Heart left ventricle (tissue), 16 donors: ENCODE results near the gene MYO5C. TPM values are rescaled to one million over a fixed set of nuclear protein-coding genes. Genes with fewer than 3 reads are reported as not detected.

ENCODE experiments used
- ATAC-seq, 4 donors: fragments of 200-7000 bp; cut with Tn5 transposase; one replicate each; pipeline ENCODE4 v1.9.1; 2020 to 2022; ENCODE audit warnings: moderate library complexity in 4 of 4, mild to moderate bottlenecking in 3 of 4, moderate number of reproducible peaks in 1 of 4
- DNase-seq, 5 donors: peaks; one replicate each; pipeline ENCODE4 v3.0.0-alpha.2; 2020
- H3K27ac ChIP-seq, 12 donors: fragments of 200-600 bp; sonication (generic) in 4 of 12; one replicate each; pipeline versions ENCODE4 v1.5.0 to v1.8.0; 2016 to 2022; ENCODE audit warnings: mild to moderate bottlenecking in 2 of 12
- H3K27me3 ChIP-seq, 9 donors: fragments of 200-600 bp; sonication (generic) in 2 of 9; one replicate each; pipeline versions ENCODE4 v1.5.1 to v1.8.0; 2016 to 2022; ENCODE audit warnings: mild to moderate bottlenecking in 3 of 9
- H3K36me3 ChIP-seq, 9 donors: fragments of 200-600 bp; sonication (generic) in 2 of 9; one replicate each; pipeline versions ENCODE4 v1.5.0 to v1.8.0; 2018 to 2022; ENCODE audit warnings: mild to moderate bottlenecking in 2 of 9
- H3K4me1 ChIP-seq, 12 donors: fragments of 200-600 bp; sonication (generic) in 4 of 12; one replicate each; pipeline versions ENCODE4 v1.5.0 to v1.8.0; 2016 to 2022; ENCODE audit warnings: mild to moderate bottlenecking in 3 of 12
- H3K4me3 ChIP-seq, 12 donors: fragments of 200-600 bp; sonication (generic) in 4 of 12; one replicate each; pipeline versions ENCODE4 v1.5.0 to v1.8.0; 2017 to 2022; ENCODE audit warnings: mild to moderate bottlenecking in 9 of 12, moderate library complexity in 4 of 12
- H3K9me3 ChIP-seq, 12 donors: fragments of 200-600 bp; sonication (generic) in 4 of 12; one replicate each; pipeline versions ENCODE4 v1.5.0 to v1.8.0; 2016 to 2022; ENCODE audit warnings: mild to moderate bottlenecking in 1 of 12
- POLR2A ChIP-seq, 2 donors: fragments of 450-650 bp; IDR thresholded peaks; one replicate each; pipeline ENCODE4 v1.6.1; 2017; ENCODE audit warnings: antibody characterized with exemption in 2 of 2, mild to moderate bottlenecking in 2 of 2, moderate library complexity in 2 of 2
- WGBS, 4 donors: extraction: QIAGEN DNeasy Blood & Tissue Kit in 2 of 4; methylation state at CpG; one replicate each; pipeline versions ENCODE4 v1.1.5 to v1.1.7; 2013 to 2018; 5-methylcytosine and 5-hydroxymethylcytosine counted together
- intact Hi-C, 10 donors: fragments of 100-400 bp; cut with DNase I; formaldehyde crosslinking; loops; one replicate each; pipeline versions ENCODE4 v1.11.1 to v1.14.2; 2022
- polyA plus RNA-seq, 2 donors: library from polyadenylated mRNA; stranded (reverse); fragments of 200-250 nt; gene quantifications; one replicate each; pipeline ENCODE4 v1.2.3, GENCODE V29; 2013
- total RNA-seq, 9 donors: library from RNA; depleted of rRNA in 2 of 9; stranded (reverse); fragments of >200 nt in 2 of 9; fragmentation: NEBNext Ultra II Directional in 3 of 9; extraction: Animal tissue kit (Norgen Biotek cat#: 25700) in 3 of 9; gene quantifications; one replicate each; pipeline versions ENCODE4 v1.1.0 to v1.2.4, GENCODE V29; 2016 to 2023
- TF ChIP-seq, protein P1 (sequence below), 12 donors: fragments of 200-600 bp; sonication (generic) in 4 of 12; IDR thresholded peaks; one replicate each; pipeline versions ENCODE4 v1.5.0 to v1.8.0; 2018 to 2022; ENCODE audit warnings: antibody characterized with exemption in 12 of 12, mild to moderate bottlenecking in 5 of 12
- donor health status: ischemic (EF 13 %, LVEDD 7.1; RV severe dilation, severe dysfunction).
- donor health status: healthy with polysubstance abuse.
- donor health status: DM: no; HTN: yes; CAD: no.
- donor health status: DM: no; HTN: no; CAD: no.
- donor health status: ischemic (EF 25% LVEDD 6.9; RV normal size, moderate dysfunction).
- donor health status: ischemic (EF 25% LVEDD 5.7; RV mildly dilated, moderate dysfunction).
- donor health status: healthy.
- donor health status: DM: yes; HTN: yes; CAD: no.
- donor health status: ischemic (EF 35%, LVEDD 5.7; RV mildly dilated, moderate dysfunction).
- donor health status: nonischemic (EF 11% LVEDD 7.7; RV severe dilation, severe dysfunction).
- donor health status: DM: yes; HTN: yes; CAD: no.
- donor health status: PGD.
- donor health status: ischemic (EF 29% LVEDD 5.4; RV normal size, mild dysfunction).
- donor health status: nonischemic (EF 23%, LVEDD 6.1; RV moderate dilation, normal function).

The MYO5C gene
- total and polyA plus RNA-seq, 11 donors: 0.89 to 7.2 (median 2.3) TPM

DNA sequence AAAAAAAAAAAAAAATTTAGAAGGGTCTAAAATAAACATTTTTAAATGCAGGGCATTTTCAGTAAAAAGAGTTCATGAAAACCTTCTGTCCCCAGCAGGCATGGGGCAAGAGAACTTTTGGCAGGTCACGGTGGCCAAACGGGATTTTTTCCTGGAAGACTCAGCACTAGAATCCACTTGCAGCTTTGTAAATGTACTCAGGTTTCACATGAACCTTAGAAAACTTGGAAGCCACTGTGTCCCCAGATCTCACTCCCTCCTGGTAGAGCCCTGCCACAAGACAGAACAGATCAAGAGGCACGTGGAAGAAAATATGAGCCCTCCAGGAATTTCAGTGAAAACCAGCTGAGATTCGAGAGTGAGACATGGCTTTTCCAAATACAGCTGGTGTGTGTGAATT is 102.3 kb downstream of the MYO5C start:
- no peaks in the 10 kb centered on the region for H3K9me3 ChIP-seq
- H3K27me3 ChIP-seq: no peaks in the 10 kb centered on the region
- no peak overlapping the region for H3K4me3 ChIP-seq
- ATAC-seq (no peak), DNase-seq (no peak)
- no peak for TF ChIP-seq POLR2A (IDR thresholded peaks at IDR 0.05)
- TF ChIP-seq, protein P1, sequence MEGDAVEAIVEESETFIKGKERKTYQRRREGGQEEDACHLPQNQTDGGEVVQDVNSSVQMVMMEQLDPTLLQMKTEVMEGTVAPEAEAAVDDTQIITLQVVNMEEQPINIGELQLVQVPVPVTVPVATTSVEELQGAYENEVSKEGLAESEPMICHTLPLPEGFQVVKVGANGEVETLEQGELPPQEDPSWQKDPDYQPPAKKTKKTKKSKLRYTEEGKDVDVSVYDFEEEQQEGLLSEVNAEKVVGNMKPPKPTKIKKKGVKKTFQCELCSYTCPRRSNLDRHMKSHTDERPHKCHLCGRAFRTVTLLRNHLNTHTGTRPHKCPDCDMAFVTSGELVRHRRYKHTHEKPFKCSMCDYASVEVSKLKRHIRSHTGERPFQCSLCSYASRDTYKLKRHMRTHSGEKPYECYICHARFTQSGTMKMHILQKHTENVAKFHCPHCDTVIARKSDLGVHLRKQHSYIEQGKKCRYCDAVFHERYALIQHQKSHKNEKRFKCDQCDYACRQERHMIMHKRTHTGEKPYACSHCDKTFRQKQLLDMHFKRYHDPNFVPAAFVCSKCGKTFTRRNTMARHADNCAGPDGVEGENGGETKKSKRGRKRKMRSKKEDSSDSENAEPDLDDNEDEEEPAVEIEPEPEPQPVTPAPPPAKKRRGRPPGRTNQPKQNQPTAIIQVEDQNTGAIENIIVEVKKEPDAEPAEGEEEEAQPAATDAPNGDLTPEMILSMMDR (IDR thresholded peaks at IDR 0.05): no peak
- WGBS, 4 donors: 61 to 80% (median 77%) methylated on average over 4 of the region's 4 CpGs
- H3K27ac ChIP-seq: no peak overlapping the region
- no peaks in the 10 kb centered on the region for H3K4me1 ChIP-seq
- intact Hi-C loops: no loop called here
- H3K36me3 ChIP-seq: peaks cover 0 to 5% (median 0%) of the 10 kb centered on the region in 9 donors

DNA sequence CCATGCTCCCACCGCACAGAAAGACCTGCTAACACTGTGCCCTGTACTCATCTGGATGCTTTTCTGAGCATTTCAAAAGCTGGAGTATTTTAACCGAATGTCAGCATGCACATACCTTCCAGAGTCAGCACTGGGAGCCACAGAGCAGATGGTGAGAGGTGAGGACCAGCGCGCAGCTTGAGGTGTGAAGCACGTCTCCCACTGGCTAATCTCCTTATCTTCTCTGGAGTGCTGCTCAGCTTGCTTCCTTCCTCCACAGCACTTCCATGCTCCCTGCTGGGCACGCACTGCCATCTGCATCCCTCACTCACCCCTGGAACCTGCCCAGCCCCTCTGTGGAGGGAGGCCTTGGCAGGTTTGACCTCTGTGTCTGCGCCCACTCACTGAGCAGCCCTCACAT is 104.4 kb downstream of the MYO5C start, which contains the start of gene GNB5:
GNB5 (minus strand) TSS at position 186 of the 400 bp plus-strand sequence. CDS start 6,716 bp downstream, outside the sequence.
- intact Hi-C loops: no loop called here

DNA sequence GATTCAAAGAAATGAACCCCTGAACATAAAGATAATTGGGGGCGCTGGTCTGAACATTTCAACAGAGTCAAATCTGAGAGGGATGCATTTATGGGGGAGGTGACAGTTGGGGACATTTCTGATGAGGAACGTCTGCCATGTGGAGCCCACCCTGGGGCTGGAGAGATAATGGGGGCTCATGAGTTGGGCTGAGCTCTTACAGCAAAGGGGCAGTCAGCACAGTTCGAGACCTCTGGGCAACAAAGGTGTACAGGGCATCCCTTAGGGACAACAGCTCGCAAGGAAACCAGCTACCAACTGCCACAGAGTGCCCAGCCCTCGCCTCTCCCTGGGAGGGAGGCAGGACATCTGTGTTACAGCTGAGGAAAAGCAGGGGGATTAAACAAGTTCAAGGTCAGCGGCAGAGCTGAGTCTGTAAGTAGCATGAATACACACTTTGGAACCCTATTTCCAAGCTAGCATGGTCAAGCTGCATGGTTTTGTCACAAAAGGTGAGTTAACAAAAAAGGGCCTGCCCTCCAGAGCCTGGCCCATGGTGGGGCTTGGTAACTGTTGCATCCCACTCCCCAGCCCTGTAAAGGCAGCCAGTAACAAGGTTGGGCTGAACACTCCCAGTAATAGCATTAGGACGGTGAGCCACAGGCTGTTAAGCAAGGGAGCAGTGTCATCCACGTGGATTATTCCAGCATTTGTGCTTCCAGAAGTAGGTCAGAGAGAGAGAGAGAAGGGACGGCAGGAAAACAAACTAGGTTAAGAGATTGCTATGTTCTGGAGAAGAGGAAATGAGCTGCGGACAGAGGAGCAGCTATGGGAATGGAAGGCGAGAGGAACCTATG is 108.7 kb downstream of the MYO5C start:
- intact Hi-C loops: no loop called here
- H3K27ac ChIP-seq: peak overlapping the region in 1 of 12 donors; percentile 5
- no peaks in the 10 kb centered on the region for H3K4me1 ChIP-seq
- no peaks in the 10 kb centered on the region for H3K36me3 ChIP-seq
- H3K27me3 ChIP-seq: no peaks in the 10 kb centered on the region
- no peak for TF ChIP-seq POLR2A (IDR thresholded peaks at IDR 0.05)
- TF ChIP-seq, protein P1 (IDR thresholded peaks at IDR 0.05): no peak
- 78 to 82% (median 78%) methylated on average over 10 to 11 of the region's 11 CpGs for WGBS, 4 donors
- DNase-seq (no peak), ATAC-seq (peak; percentile 38 to 57 (median 52))
- H3K9me3 ChIP-seq: no peaks in the 10 kb centered on the region
- H3K4me3 ChIP-seq: no peak overlapping the region

More for the DNA sequence above, 104.4 kb downstream of the MYO5C start, which contains the start of gene GNB5:
- H3K4me3 ChIP-seq: no peak within 1 kb of the TSS
- 66 to 70% (median 68%) methylated on average over 7 of the region's 7 CpGs for WGBS, 4 donors
- no peak within 1 kb of the TSS for H3K27ac ChIP-seq
- no peak for TF ChIP-seq POLR2A (IDR thresholded peaks at IDR 0.05)
- TF ChIP-seq, protein P1 (IDR thresholded peaks at IDR 0.05): no peak
- no peaks in the 10 kb centered on the region for H3K27me3 ChIP-seq
- DNase-seq: no peak
- H3K9me3 ChIP-seq: no peaks in the 10 kb centered on the region
- peaks cover 0 to 5% (median 0%) of the 10 kb centered on the region in 9 donors for H3K36me3 ChIP-seq
- ATAC-seq: peak in 1 of 4 donors; percentile 39
- no peaks in the 10 kb centered on the region for H3K4me1 ChIP-seq

DNA sequence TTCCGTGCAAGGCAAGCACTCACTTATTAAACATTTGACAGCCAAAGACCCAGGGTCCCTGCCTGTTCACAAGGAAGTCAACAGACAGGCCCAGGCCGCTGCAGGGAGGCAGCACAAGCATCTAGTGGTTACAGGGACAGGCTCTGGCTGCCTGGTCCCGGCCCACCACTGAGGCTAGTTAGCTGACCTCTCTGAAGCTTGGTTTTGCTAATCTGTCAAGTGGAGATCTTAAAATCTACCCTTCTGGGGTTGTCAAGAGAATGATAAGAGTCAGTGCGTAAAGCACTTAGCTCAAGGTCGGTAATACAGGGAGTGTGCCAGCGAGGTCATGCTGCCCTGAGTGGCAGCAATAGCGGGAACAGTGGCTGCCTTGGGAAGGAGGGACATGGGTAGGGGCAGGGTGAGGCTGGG is 110.4 kb downstream of the MYO5C start:
- H3K4me1 ChIP-seq: peaks cover 0 to 6% (median 3%) of the 10 kb centered on the region in 12 donors
- H3K36me3 ChIP-seq: no peaks in the 10 kb centered on the region
- H3K4me3 ChIP-seq: no peak overlapping the region
- no peaks in the 10 kb centered on the region for H3K27me3 ChIP-seq
- no peaks in the 10 kb centered on the region for H3K9me3 ChIP-seq
- no peak for TF ChIP-seq POLR2A (IDR thresholded peaks at IDR 0.05)
- TF ChIP-seq, protein P1 (IDR thresholded peaks at IDR 0.05): no peak
- DNase-seq (peak in 2 of 5 donors; percentile 29 to 41), ATAC-seq (peak; percentile 52 to 90 (median 84))
- intact Hi-C loops: no loop called here
- no peak overlapping the region for H3K27ac ChIP-seq
- 68 to 87% (median 71%) methylated on average over 7 of the region's 7 CpGs for WGBS, 4 donors
